IPS-20b (cell line): ENCODE results near the gene OR6A2.
"Not testable (repeated sequence)": the region's sequence is repeated elsewhere in the genome, so short reads cannot be mapped to it uniquely, and the experiment has no call there.

Experiments used
- H3K27ac ChIP-seq: one replicate; pipeline ENCODE4 v1.5.1; 2013; ENCODE audit warnings: low read length
- H3K27me3 ChIP-seq: 2 replicates; pipeline ENCODE4 v1.6.1; 2013; ENCODE audit warnings: mild to moderate bottlenecking, low read length, inconsistent platforms; ENCODE audit not compliant: insufficient read depth
- H3K36me3 ChIP-seq: 2 replicates; pipeline ENCODE4 v1.6.1; 2013; ENCODE audit warnings: low read depth, mild to moderate bottlenecking, inconsistent platforms, low read length, moderate library complexity; ENCODE audit not compliant: insufficient read depth
- H3K4me1 ChIP-seq: 2 replicates; pipeline ENCODE4 v1.6.1; 2013; ENCODE audit warnings: mild to moderate bottlenecking, control low read depth, inconsistent platforms, low read length, moderate library complexity; ENCODE audit not compliant: insufficient read depth
- H3K4me3 ChIP-seq: 2 replicates; pipeline ENCODE4 v1.5.1; 2013; ENCODE audit warnings: mild to moderate bottlenecking, low read length, inconsistent platforms
- H3K9ac ChIP-seq: 2 replicates; pipeline ENCODE4 v1.6.1; 2013; ENCODE audit warnings: low read depth, mild to moderate bottlenecking, inconsistent platforms, low read length, moderate library complexity
- H3K9me3 ChIP-seq: 2 replicates; pipeline ENCODE4 v1.6.1; 2013; ENCODE audit warnings: mild to moderate bottlenecking, low read depth, low read length, inconsistent platforms; ENCODE audit not compliant: insufficient read depth

Gene OR6A2

DNA sequence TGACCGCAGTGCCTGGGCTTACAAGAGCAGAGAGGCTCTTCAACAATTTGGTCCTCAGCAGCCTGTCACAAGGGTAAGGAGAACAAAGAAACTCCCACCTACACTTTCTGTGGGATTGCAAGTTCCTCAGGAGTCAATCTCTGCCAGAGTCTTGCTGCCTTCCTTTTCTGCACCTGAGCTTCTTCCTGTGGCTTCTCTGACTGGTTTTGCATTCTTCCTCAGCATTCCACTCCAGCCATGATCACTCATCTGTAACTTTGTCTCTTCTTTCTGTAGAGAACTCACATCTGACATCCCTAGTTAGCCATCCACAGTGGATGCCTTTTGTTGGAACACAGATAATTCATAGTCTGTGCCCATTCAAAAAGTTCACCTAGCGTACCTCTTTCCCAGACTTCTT lies 14.2 kb upstream of the OR6A2 start:
- Histone ChIP-seq H3K9ac (no peak overlapping the region), H3K9me3 (no peaks in the 10 kb centered on the region), H3K36me3 (no peaks in the 10 kb centered on the region), H3K27me3 (0 out of 2 replicates have a peak, but pooled peaks cover 6% of the 10 kb centered on the region), H3K4me3 (no peak overlapping the region), H3K27ac (no peak overlapping the region), H3K4me1 (no peaks in the 10 kb centered on the region)

DNA sequence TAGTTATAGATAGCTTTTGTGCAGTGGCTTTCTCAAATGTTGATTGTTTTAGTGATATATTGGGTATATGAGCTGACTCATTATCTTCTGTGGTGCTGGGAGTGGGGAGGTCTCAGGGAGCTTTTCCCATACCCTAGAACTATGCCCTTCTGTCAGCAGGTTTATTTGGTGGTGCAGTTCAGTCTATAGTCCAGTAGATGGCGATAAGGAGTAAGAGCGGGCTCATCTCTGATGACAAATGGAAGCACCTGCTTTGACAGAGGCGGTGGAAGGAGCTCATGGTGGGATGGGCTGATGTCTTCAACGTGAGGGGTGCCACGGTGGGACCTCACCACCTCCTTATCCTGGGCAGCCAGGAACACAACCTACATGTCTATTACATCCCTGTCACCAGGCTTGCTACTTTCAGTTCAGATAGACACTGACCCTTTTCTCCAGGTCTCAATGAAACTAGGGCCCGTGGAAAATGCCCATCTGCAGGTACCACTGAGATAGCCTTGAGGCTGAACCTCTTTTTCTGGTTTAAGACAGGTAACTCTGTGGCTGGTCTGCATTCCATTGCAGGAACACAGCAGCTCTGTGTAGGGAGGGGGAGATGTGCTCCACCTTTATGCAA lies 13.0 kb upstream of the OR6A2 start:
- Histone ChIP-seq H3K27me3 (0 out of 2 replicates have a peak, but pooled peaks cover 6% of the 10 kb centered on the region), H3K4me1 (no peaks in the 10 kb centered on the region), H3K4me3 (no peak overlapping the region), H3K36me3 (no peaks in the 10 kb centered on the region), H3K9ac (no peak overlapping the region), H3K9me3 (no peaks in the 10 kb centered on the region), H3K27ac (no peak overlapping the region)

DNA sequence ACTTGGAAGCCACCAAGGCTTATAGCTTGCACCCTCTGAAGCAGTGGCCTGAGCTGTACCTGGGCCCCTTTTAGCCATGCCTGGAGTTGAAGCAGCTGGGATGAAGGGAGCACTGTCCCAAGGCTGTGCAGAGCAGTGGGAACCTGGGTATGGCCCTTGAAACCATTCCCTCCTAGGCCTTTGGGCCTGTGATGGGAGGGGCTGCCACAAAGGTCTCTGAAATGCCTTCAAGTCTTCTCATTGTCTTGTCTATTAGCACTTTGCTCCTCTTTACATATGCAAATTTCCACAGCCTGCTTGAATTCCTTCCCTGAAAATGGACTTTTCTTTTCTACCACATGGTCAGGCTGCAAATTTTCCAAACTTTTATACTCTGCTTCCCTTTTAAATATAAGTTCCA lies 1.6 kb upstream of the OR6A2 start:
- H3K27me3 ChIP-seq, H3K9ac ChIP-seq, H3K9me3 ChIP-seq, H3K4me1 ChIP-seq, H3K36me3 ChIP-seq: not testable (repeated sequence)
- Histone ChIP-seq H3K4me3 (peak overlapping the region; percentile 30), H3K27ac (peak overlapping the region; percentile 23)

DNA sequence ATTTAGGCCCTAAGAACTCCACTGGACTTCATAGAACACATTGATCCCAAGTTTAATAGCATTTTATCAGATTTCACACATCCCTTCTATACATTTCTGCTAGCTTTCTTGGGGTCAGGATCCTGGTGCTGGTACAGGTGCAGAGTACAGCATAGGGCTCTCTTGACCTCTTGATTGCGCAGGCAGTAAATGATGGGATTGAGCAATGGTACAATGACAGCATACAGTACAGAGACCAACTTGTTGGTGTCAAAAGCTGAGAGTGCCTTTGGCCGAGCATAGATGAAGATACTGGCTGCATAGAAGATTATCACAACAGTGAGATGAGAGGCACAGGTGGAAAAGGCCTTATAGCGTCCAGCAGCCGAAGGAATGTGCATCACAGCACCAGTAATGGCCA lies 4.8 kb downstream of the OR6A2 start:
- no peaks in the 10 kb centered on the region for H3K36me3 ChIP-seq
- no peaks in the 10 kb centered on the region for H3K27me3 ChIP-seq

DNA sequence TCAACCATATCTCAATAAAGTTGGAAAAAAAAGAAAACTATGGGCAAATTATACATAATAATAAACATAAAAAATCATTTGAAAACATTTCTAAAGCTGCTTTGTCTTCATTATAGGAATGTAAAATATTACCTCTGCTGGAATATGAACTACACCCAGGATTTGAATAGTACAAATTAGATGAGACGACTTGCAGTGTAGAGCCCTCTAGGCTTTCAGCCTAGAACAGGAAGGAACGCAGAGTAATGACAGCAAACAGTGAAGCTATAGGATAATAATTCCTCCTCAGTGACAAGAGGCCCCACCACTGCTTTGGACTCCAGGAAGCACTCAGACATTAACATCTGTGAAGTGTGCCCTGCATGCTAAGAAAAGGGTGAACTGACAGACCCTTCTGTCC lies 8.9 kb downstream of the OR6A2 start:
- H3K36me3 ChIP-seq: no peaks in the 10 kb centered on the region
- no peaks in the 10 kb centered on the region for H3K4me1 ChIP-seq
- no peaks in the 10 kb centered on the region for H3K9me3 ChIP-seq
- H3K4me3 ChIP-seq: no peak overlapping the region
- no peaks in the 10 kb centered on the region for H3K27me3 ChIP-seq
- no peak overlapping the region for H3K9ac ChIP-seq
- H3K27ac ChIP-seq: no peak overlapping the region

More for the DNA sequence above, 4.8 kb downstream of the OR6A2 start:
- Histone ChIP-seq H3K9ac (no peak overlapping the region), H3K9me3 (no peaks in the 10 kb centered on the region), H3K27ac (no peak overlapping the region), H3K4me3 (no peak overlapping the region), H3K4me1 (no peaks in the 10 kb centered on the region)

DNA sequence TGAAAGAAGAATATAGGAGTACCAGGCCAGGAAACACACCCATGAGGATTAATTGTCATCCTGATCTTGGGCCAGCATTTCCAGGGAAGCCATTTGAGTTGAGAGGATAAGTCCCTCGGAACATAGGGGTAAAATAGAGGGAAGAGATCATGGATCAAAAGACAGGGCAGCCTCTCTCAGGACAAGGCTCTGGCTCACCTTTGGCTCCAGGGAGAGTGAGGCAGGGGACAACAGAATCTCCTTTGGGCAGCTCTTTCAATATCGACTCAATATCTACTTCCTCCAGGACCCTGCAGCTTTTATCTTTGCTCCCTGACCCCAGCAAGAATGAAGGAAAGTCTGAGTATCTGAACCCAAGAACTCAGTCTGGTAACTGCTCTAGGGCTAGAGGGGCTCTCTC lies 16.8 kb downstream of the OR6A2 start, which contains the start of gene OR2AG1:
TSS of gene OR2AG1 (plus strand) at position 301 of the 400 bp plus-strand sequence. CDS start 2,018 bp downstream, outside the sequence.
- Histone ChIP-seq H3K27ac (no peak within 1 kb of the TSS), H3K4me1 (no peaks in the 10 kb centered on the region), H3K36me3 (no peaks in the 10 kb centered on the region), H3K9me3 (no peaks in the 10 kb centered on the region), H3K27me3 (no peaks in the 10 kb centered on the region), H3K9ac (no peak within 1 kb of the TSS), H3K4me3 (no peak within 1 kb of the TSS)

DNA sequence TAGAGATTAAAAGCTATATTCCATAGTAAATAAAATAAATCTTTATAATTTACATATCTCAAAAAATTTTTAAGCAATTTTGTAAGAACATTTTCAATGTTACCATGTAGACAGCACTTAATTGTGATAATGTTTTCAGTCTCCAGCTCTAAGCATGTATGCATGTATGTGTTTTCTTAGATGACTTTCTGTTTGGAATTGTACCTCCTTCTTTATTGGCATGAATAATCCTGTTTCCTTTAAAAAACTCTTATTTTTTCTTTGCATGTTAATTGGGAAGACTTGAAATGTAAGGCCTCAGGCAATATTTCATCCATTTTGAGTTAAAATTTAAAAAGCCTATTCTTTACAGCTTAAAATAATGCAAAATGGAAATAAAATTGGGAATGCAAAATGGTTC lies 18.7 kb downstream of the OR6A2 start:
- H3K36me3 ChIP-seq: no peaks in the 10 kb centered on the region
- H3K27ac ChIP-seq: no peak overlapping the region
- H3K9me3 ChIP-seq: no peaks in the 10 kb centered on the region
- H3K4me3 ChIP-seq: no peak overlapping the region
- no peaks in the 10 kb centered on the region for H3K27me3 ChIP-seq
- H3K9ac ChIP-seq: no peak overlapping the region
- H3K4me1 ChIP-seq: no peaks in the 10 kb centered on the region

DNA sequence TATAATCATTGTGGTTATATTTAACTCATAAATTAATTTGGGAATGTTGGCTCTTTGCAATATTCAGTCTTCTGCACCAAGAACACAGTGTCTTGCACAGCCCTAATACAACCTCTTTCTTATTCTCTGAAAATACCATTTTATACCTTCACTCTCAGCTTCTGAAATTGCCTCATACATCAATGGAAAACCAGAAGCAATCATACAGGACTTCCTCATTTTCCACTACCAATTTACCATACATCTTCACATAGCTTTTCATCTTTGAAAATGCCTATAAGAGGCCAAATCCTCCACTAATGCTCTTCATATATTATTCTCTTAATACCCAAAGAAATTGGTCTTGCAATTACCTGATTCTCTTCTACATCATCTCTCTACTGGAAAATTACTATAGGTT lies 21.0 kb downstream of the OR6A2 start:
- no peak overlapping the region for H3K27ac ChIP-seq
- H3K4me1 ChIP-seq: no peaks in the 10 kb centered on the region
- H3K9ac ChIP-seq: no peak overlapping the region
- H3K36me3 ChIP-seq: no peaks in the 10 kb centered on the region
- no peaks in the 10 kb centered on the region for H3K27me3 ChIP-seq
- H3K4me3 ChIP-seq: no peak overlapping the region
- H3K9me3 ChIP-seq: no peaks in the 10 kb centered on the region

DNA sequence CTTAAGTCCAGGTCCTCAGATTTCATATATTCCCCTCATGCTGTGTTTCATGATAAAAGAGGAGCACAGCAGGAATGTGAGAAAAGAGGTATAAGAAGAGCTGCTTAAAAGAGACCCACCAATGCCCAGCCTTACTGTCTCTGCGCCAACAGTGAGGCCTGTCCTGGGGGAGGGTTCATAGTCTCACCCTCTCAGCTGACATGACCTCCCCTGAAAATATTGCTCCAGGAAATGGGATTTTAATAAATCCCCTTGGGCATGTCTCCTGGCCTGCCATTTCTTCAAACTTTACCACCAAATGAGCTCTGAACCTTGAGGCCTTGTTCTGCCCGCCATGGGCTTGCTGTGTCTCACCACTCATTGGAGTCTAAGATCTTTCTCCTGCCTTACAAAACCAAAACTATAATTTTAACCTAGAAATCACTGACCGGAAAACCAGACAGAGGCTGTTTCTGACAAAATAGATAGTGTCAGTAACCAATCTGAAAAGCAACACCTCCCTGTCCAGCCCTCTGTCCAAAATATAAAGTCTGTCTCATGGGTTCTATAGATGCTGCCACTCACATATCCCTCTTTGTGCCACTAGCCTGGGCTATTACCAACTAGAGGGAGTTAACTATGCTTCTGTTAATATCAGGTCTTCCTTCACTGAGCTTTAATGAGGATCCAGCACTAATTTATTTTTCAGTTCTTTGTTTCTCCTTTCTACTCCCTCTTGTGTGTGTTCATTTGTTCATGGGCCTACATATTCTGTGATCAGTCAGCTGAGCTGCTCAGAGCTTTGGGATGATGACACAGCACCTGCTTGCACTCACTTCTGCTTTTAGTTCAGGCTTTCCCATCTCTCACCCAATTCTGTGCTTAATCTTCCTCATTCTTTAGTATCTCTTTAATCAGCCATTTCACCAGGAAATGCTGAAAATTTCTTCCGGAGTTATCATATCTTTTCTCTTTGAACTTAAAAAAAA lies 27.3 kb downstream of the OR6A2 start, which contains the start of gene OR2AG2:
TSS of gene OR2AG2 (minus strand) at position 51 of the 968 bp plus-strand sequence. CDS start 3,019 bp downstream, outside the sequence.
- no peaks in the 10 kb centered on the region for H3K27me3 ChIP-seq
- H3K9me3 ChIP-seq: no peaks in the 10 kb centered on the region
- no peaks in the 10 kb centered on the region for H3K4me1 ChIP-seq
- H3K9ac ChIP-seq: no peak within 1 kb of the TSS
- no peaks in the 10 kb centered on the region for H3K36me3 ChIP-seq
- no peak within 1 kb of the TSS for H3K27ac ChIP-seq
- H3K4me3 ChIP-seq: no peak within 1 kb of the TSS

DNA sequence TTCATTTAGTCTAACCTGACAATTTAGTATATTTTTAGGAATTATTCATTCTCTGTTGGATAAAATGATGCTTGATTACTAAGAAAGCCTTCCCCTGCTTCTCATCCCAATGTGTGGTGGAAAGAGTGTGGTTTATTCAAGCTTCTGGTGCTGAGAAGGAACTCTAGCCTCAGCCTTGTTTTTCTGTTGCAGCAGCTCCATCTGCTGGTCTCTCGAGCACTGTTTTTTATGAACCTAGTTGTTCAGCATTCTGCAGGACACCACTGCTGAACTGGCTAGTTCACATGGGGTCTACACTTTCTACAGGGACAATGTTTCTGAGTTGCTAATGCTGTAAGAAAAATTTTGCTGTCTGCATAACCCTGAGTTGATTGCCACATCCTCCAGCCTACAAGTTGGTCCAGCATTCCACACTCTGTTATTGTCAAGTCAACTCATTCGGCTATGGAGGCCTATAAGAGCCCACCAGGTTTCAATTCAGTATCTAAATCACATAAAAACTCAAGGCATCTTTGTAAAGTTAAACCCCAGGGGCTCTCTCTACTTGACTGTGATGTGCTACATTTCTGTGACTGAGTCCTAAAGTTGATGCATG lies 42.0 kb downstream of the OR6A2 start:
- Histone ChIP-seq H3K36me3 (no peaks in the 10 kb centered on the region), H3K9ac (no peak overlapping the region), H3K9me3 (no peaks in the 10 kb centered on the region), H3K4me1 (no peaks in the 10 kb centered on the region), H3K27me3 (no peaks in the 10 kb centered on the region), H3K4me3 (no peak overlapping the region), H3K27ac (no peak overlapping the region)

DNA sequence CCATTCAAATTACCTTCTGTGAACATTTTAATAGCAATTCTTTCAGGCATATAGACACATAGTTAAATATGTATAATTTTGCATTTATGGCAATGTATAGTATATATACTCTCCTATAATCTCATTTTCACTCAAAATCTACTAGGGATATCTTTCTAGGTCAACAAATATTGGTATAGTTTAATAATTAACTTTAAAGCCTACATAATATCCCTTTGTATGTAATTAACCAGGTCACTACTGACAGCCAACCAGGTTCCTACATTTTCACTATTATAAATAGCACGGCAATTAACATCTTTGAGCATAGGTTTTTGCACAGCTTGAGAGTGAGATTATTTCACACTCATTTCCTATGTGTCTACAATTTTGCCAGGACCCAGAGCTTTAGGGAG lies 43.5 kb downstream of the OR6A2 start:
- no peak overlapping the region for H3K4me3 ChIP-seq
- no peaks in the 10 kb centered on the region for H3K36me3 ChIP-seq
- H3K9me3 ChIP-seq: no peaks in the 10 kb centered on the region
- no peak overlapping the region for H3K27ac ChIP-seq
- H3K4me1 ChIP-seq: no peaks in the 10 kb centered on the region
- no peaks in the 10 kb centered on the region for H3K27me3 ChIP-seq
- no peak overlapping the region for H3K9ac ChIP-seq
